CD1c-positive myeloid dendritic cell (primary cell): ENCODE measurements around the gene SPRED1.

Experiments
- DNase-seq: peaks from one replicate; pipeline ENCODE4 v3.0.0-alpha.2; 2016; ENCODE audit errors: extremely low spot score

SPRED1 gene

GRCh38 chr15:38354315-38354929 lies 101.8 kb downstream of the SPRED1 start:
- peak; percentile 69 for DNase-seq

GRCh38 chr15:38362355-38362754 lies 109.7 kb downstream of the SPRED1 start:
- no peak for DNase-seq

GRCh38 chr15:38367476-38367875 lies 114.8 kb downstream of the SPRED1 start:
- no peak for DNase-seq

GRCh38 chr15:38369936-38370478 lies 117.4 kb downstream of the SPRED1 start:
- DNase-seq: no peak

- no peak for DNase-seq
Observed at GRCh38 chr15:38373016-38373415, 120.4 kb downstream of the SPRED1 start.

- DNase-seq: no peak
Observed at GRCh38 chr15:38374029-38374428, 121.4 kb downstream of the SPRED1 start.

GRCh38 chr15:38374556-38374955 lies 121.9 kb downstream of the SPRED1 start:
- DNase-seq: no peak

- no peak for DNase-seq
Observed at GRCh38 chr15:38376081-38376480, 123.4 kb downstream of the SPRED1 start.

- DNase-seq: no peak
Observed at GRCh38 chr15:38377636-38378035, 125.0 kb downstream of the SPRED1 start.

GRCh38 chr15:38378161-38378560 lies 125.5 kb downstream of the SPRED1 start:
- DNase-seq: peak; percentile 47

GRCh38 chr15:38389924-38390542 lies 137.4 kb downstream of the SPRED1 start:
- peak; percentile 64 for DNase-seq

GRCh38 chr15:38391191-38391590 lies 138.6 kb downstream of the SPRED1 start:
- no peak for DNase-seq

GRCh38 chr15:38398134-38398533 lies 145.5 kb downstream of the SPRED1 start:
- DNase-seq: no peak

GRCh38 chr15:38401106-38401505 lies 148.5 kb downstream of the SPRED1 start:
- DNase-seq: no peak

GRCh38 chr15:38401701-38402100 lies 149.1 kb downstream of the SPRED1 start:
- no peak for DNase-seq

- no peak for DNase-seq
Observed at GRCh38 chr15:38406436-38406835, 153.8 kb downstream of the SPRED1 start.
